ENCODE measurements around the gene AGPAT4.

The AGPAT4 gene

GRCh38 chr6:161265975-161266374 is 7.9 kb downstream of the AGPAT4 start:
- TF ChIP-seq CTCF (conservative IDR thresholded peaks at IDR 0.05; ENCODE audit: low read length) = no peak
- no peak for TF ChIP-seq EZH2phosphoT487 (IDR thresholded peaks at IDR 0.05; ENCODE audit: borderline replicate concordance)
- no peak overlapping the region for H3K4me3 ChIP-seq (ENCODE audit: low read length, poor library complexity, severe bottlenecking)
- H3F3A ChIP-seq (ENCODE audit: low read depth) = no peaks in the 10 kb centered on the region
- no peaks in the 10 kb centered on the region for H3K79me2 ChIP-seq (ENCODE audit: insufficient read depth, low read length)
- no peak overlapping the region for H2AFZ ChIP-seq (ENCODE audit: low read length)
- H3K9me2 ChIP-seq (replicated peaks; ENCODE audit: low read depth, low read length) = no peaks in the 10 kb centered on the region
- no peak overlapping the region for H3K9ac ChIP-seq (ENCODE audit: low read depth, low read length, poor library complexity, severe bottlenecking)
- no peaks in the 10 kb centered on the region for H3K4me1 ChIP-seq (ENCODE audit: insufficient read depth, low read length, poor library complexity, severe bottlenecking)
- H3K9me3 ChIP-seq (ENCODE audit: insufficient read depth, low read depth, low read length) = no peaks in the 10 kb centered on the region
- H4K20me1 ChIP-seq (ENCODE audit: insufficient read depth, low read length, poor library complexity, severe bottlenecking) = no peaks in the 10 kb centered on the region
- no peaks in the 10 kb centered on the region for H3K27me3 ChIP-seq (ENCODE audit: insufficient read depth, low read length, poor library complexity, severe bottlenecking)
- no peak overlapping the region for H3K4me2 ChIP-seq (ENCODE audit: low read depth, low read length, poor library complexity, severe bottlenecking)
- H3K36me3 ChIP-seq (ENCODE audit: insufficient read depth, low read length) = no peaks in the 10 kb centered on the region

GRCh38 chr6:161265554-161265953 is 8.3 kb downstream of the AGPAT4 start:
- TF ChIP-seq CTCF (conservative IDR thresholded peaks at IDR 0.05; ENCODE audit: low read length) = no peak
- no peak for TF ChIP-seq EZH2phosphoT487 (IDR thresholded peaks at IDR 0.05; ENCODE audit: borderline replicate concordance)
- no peak overlapping the region for H3K9ac ChIP-seq (ENCODE audit: low read depth, low read length, poor library complexity, severe bottlenecking)
- H3K36me3 ChIP-seq (ENCODE audit: insufficient read depth, low read length) = no peaks in the 10 kb centered on the region
- H3K4me1 ChIP-seq (ENCODE audit: insufficient read depth, low read length, poor library complexity, severe bottlenecking) = no peaks in the 10 kb centered on the region
- H3K9me3 ChIP-seq (ENCODE audit: insufficient read depth, low read depth, low read length) = no peaks in the 10 kb centered on the region
- H4K20me1 ChIP-seq (ENCODE audit: insufficient read depth, low read length, poor library complexity, severe bottlenecking) = no peaks in the 10 kb centered on the region
- no peaks in the 10 kb centered on the region for H3K27me3 ChIP-seq (ENCODE audit: insufficient read depth, low read length, poor library complexity, severe bottlenecking)
- no peaks in the 10 kb centered on the region for H3K79me2 ChIP-seq (ENCODE audit: insufficient read depth, low read length)
- H3K4me3 ChIP-seq (ENCODE audit: low read length, poor library complexity, severe bottlenecking) = no peak overlapping the region
- H3K4me2 ChIP-seq (ENCODE audit: low read depth, low read length, poor library complexity, severe bottlenecking) = no peak overlapping the region
- H2AFZ ChIP-seq (ENCODE audit: low read length) = no peak overlapping the region
- no peaks in the 10 kb centered on the region for H3K9me2 ChIP-seq (replicated peaks; ENCODE audit: low read depth, low read length)
- H3F3A ChIP-seq (ENCODE audit: low read depth) = no peaks in the 10 kb centered on the region

DNA sequence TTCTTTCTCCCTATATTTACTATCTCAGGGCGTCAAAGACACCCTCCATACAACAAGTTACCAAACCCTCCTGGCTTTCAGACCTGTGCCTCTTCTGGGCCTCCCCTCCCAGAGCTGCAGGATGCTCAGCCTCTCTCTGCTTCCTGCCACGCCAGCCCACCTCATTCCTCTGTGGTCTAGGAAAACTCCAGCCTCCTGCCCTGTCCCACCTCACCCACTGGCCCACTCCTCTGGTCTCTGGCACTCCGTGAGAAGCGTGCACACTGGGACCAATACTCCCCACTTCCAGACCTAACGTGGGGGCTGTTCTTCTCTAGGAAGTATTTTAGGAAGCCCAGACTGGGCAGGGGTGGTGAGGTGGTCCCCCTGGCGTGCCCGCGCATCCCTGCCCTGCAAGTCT is 9.7 kb downstream of the AGPAT4 start:
- H3K4me3 ChIP-seq (ENCODE audit: low read length, poor library complexity, severe bottlenecking) = no peak overlapping the region
- H3K27me3 ChIP-seq (ENCODE audit: insufficient read depth, low read length, poor library complexity, severe bottlenecking) = no peaks in the 10 kb centered on the region
- no peak overlapping the region for H3K4me2 ChIP-seq (ENCODE audit: low read depth, low read length, poor library complexity, severe bottlenecking)
- H3K4me1 ChIP-seq (ENCODE audit: insufficient read depth, low read length, poor library complexity, severe bottlenecking) = no peaks in the 10 kb centered on the region
- TF ChIP-seq EZH2phosphoT487 (IDR thresholded peaks at IDR 0.05; ENCODE audit: borderline replicate concordance) (no peak), CTCF (conservative IDR thresholded peaks at IDR 0.05; ENCODE audit: low read length) (no peak)
- H3K36me3 ChIP-seq (ENCODE audit: insufficient read depth, low read length) = no peaks in the 10 kb centered on the region
- no peaks in the 10 kb centered on the region for H4K20me1 ChIP-seq (ENCODE audit: insufficient read depth, low read length, poor library complexity, severe bottlenecking)
- no peak overlapping the region for H3K9ac ChIP-seq (ENCODE audit: low read depth, low read length, poor library complexity, severe bottlenecking)
- H3K9me3 ChIP-seq (ENCODE audit: insufficient read depth, low read depth, low read length) = no peaks in the 10 kb centered on the region
- no peaks in the 10 kb centered on the region for H3K79me2 ChIP-seq (ENCODE audit: insufficient read depth, low read length)
- H3K9me2 ChIP-seq (replicated peaks; ENCODE audit: low read depth, low read length) = no peaks in the 10 kb centered on the region
- no peaks in the 10 kb centered on the region for H3F3A ChIP-seq (ENCODE audit: low read depth)
- H2AFZ ChIP-seq (ENCODE audit: low read length) = no peak overlapping the region
